ENCODE measurements around the gene EXOC4. TPM values are rescaled to one million over a fixed set of nuclear protein-coding genes. Genes with fewer than 3 reads are reported as not detected.

EXOC4 gene
- total and polyA plus RNA-seq, 2 of the 8 experiments (the other 6 are each of a cell fraction or from before 2014, with no cell fraction given): 27.0 to 67.3 TPM

DNA sequence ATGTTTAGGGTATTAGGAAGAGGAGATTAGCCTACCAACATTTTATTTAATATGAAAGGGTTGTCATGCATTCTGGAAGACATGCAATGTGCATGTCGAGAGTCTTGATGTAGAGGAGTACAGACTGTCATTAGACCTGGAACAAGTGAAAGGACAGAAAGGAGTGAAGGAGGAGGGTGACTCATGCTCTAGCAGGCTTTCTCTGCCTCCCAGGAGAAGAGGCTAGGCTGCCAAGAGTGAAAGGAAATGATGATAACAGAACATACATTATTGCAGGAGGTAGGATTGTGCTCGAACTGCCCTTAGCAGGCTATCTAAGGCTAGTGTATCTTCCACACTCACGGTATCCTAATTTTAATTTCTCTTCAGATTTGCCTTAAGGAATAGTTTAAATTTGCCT lies 228.8 kb downstream of the EXOC4 start:
- H4K91ac ChIP-seq (replicated peaks; ENCODE audit: insufficient read length, low read length): no peak overlapping the region
- H3K9ac ChIP-seq (replicated peaks in 1 of 4; ENCODE audit: extremely low read depth in 1 of 4, low read depth in 3 of 4, low read length in 3 of 4): no peak overlapping the region
- H2BK5ac ChIP-seq (ENCODE audit: low read depth, low read length): no peak overlapping the region
- H4K8ac ChIP-seq (ENCODE audit: extremely low read depth, insufficient read depth, low read length): no peak overlapping the region
- no peak overlapping the region for H2BK20ac ChIP-seq (ENCODE audit: low read length)
- H2BK12ac ChIP-seq (ENCODE audit: low read depth, low read length): no peak overlapping the region
- H3K27me3 ChIP-seq (replicated peaks in 1 of 4; ENCODE audit: control insufficient read depth in 3 of 4, extremely low read depth in 1 of 4, insufficient read depth in 3 of 4, low read length in 3 of 4): no peaks in the 10 kb centered on the region
- CTCF ChIA-PET (ENCODE audit: partially characterized antibody): no interaction called here
- H3K23ac ChIP-seq (ENCODE audit: insufficient read length): no peak overlapping the region
- H3K4ac ChIP-seq (replicated peaks; ENCODE audit: insufficient read length, low read depth, low read length): no peak overlapping the region
- no peak overlapping the region for H2AFZ ChIP-seq (ENCODE audit: low read length)
- no peak overlapping the region for H3K4me2 ChIP-seq (ENCODE audit: insufficient read depth in 1 of 2, low read depth in 2 of 2, low read length in 2 of 2)
- no peaks in the 10 kb centered on the region for H3K79me1 ChIP-seq (ENCODE audit: low read depth, low read length)
- H3K4me1 ChIP-seq (replicated peaks in 1 of 4; ENCODE audit: control insufficient read depth in 3 of 4, insufficient read depth in 4 of 4, low read length in 3 of 4): no peaks in the 10 kb centered on the region
- H3K9me3 ChIP-seq (ENCODE audit: insufficient read depth in 2 of 2, low read depth in 1 of 2, low read length in 1 of 2): no peaks in the 10 kb centered on the region
- H3K18ac ChIP-seq (ENCODE audit: extremely low read depth, low read length): no peak overlapping the region
- no peak overlapping the region for H4K5ac ChIP-seq (ENCODE audit: insufficient read length, low read depth, low read length)
- no peak overlapping the region for H3K14ac ChIP-seq (ENCODE audit: insufficient read length)
- H4K20me1 ChIP-seq (replicated peaks in 1 of 2; ENCODE audit: control insufficient read depth in 1 of 2, insufficient read depth in 2 of 2, low read length in 2 of 2): peaks cover 0 to 4% of the 10 kb centered on the region in 2 experiments
- WGBS, 2 experiments (ENCODE audit: extremely low coverage in 1 of 2, insufficient coverage in 1 of 2, insufficient read length in 1 of 2, insufficient replicate concordance in 2 of 2, low coverage in 1 of 2, low lambda C conversion rate in 2 of 2, missing lambda C conversion rate in 1 of 2): 92% methylated on average over 3 of the region's 3 CpGs; no CpG with 5 or more reads in 1 of the 2 experiments
- no peak overlapping the region for H2AK5ac ChIP-seq (ENCODE audit: low read depth, low read length)
- POLR2A ChIA-PET (ENCODE audit: partially characterized antibody): no interaction called here
- no peaks in the 10 kb centered on the region for H3K79me2 ChIP-seq (ENCODE audit: control insufficient read depth in 1 of 2, insufficient read depth in 2 of 2, low read length in 2 of 2)
- no peak for DNase-seq (ENCODE audit: low read depth in 1 of 2, low spot score in 2 of 2)
- no peak overlapping the region for H3K4me3 ChIP-seq (ENCODE audit: extremely low read depth in 1 of 4, insufficient read depth in 2 of 4, low read depth in 3 of 4, low read length in 4 of 4)
- peaks cover 0 to 2% (median 0%) of the 10 kb centered on the region in 4 experiments; a peak in 2 of 8 replicates for H3K36me3 ChIP-seq (ENCODE audit: control insufficient read depth in 2 of 4, insufficient read depth in 4 of 4, low read length in 3 of 4)
- H3K56ac ChIP-seq (replicated peaks; ENCODE audit: insufficient read length, low read depth, low read length): no peak overlapping the region
- no peak overlapping the region for H2BK15ac ChIP-seq (ENCODE audit: low read length)
- no peak overlapping the region for H3K27ac ChIP-seq (ENCODE audit: low read depth, low read length)
- H2BK120ac ChIP-seq (replicated peaks; ENCODE audit: low read depth, low read length): no peak overlapping the region
- FAIRE-seq: no peak
- 0 out of 2 replicates have a peak, but pooled peaks cover 1% of the 10 kb centered on the region for H3K23me2 ChIP-seq (ENCODE audit: low read depth, low read length)
- no peak for TF ChIP-seq SUZ12 (IDR thresholded peaks at IDR 0.05; ENCODE audit: low read length)
- no peak for TF ChIP-seq CHD1 (IDR thresholded peaks at IDR 0.05; ENCODE audit: low read depth, low read length)
- no peak for TF ChIP-seq CBX5 (IDR thresholded peaks at IDR 0.05; ENCODE audit: low read depth, low read length)
- TF ChIP-seq HDAC6 (IDR thresholded peaks at IDR 0.05; ENCODE audit: low read depth, low read length): no peak
- no peak for TF ChIP-seq SAP30 (IDR thresholded peaks at IDR 0.05; ENCODE audit: insufficient read depth, insufficient replicate concordance, low read length)
